GM18861 (cell line): ENCODE results near the gene MRC1.

ENCODE experiments used
- ATAC-seq: cut with Tn5 transposase; IDR thresholded peaks from one replicate; pipeline ENCODE4 v1.9.1; 2021; ENCODE audit not compliant: unreplicated experiment

Gene MRC1

DNA sequence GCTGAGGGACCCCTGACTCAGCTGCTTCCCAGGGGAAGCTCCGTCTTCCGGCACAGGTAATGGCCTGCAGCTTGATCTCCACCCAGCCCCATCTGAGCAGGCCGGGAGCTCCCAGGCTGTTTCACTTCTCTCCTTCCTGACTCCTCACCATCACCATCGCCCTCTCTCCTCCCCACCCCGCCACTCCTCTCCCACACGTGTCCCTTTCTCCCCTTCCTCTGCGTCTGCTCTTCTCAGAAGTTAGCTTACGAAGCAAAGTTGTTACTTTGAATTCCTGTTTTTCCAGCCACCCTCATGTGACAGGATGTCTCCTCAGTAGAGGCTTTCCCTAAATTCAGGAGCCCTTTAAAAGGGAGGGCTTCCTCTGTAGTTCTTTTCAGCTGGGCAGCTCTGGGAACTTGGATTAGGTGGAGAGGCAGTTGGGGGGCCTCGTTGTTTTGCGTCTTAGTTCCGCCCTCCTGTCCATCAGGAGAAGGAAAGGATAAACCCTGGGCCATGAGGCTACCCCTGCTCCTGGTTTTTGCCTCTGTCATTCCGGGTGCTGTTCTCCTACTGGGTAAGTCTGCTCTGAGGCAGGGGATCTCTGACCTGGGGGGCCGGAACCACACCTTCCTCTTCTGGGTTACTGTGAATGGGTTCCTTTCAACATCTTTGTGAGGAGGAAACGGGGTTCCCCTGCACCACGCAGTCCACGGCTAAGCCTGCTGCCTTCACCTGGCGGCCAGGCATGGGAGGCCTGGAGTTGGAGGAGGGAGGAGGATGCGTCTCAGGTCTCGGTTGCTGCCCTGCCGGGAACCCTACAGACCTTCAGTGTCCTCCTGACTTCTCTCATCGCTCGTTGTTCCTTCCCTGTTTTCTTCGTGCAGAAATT, at the start of gene MRC1:
TSS of gene MRC1 (plus strand) at position 378 of the 871 bp plus-strand sequence. CDS start at position 496, 118 bp downstream.
- ATAC-seq: no peak

- no peak for ATAC-seq
Measured at GRCh38 chr10:17764142-17764541, 45.0 kb upstream of the MRC1 start.

DNA sequence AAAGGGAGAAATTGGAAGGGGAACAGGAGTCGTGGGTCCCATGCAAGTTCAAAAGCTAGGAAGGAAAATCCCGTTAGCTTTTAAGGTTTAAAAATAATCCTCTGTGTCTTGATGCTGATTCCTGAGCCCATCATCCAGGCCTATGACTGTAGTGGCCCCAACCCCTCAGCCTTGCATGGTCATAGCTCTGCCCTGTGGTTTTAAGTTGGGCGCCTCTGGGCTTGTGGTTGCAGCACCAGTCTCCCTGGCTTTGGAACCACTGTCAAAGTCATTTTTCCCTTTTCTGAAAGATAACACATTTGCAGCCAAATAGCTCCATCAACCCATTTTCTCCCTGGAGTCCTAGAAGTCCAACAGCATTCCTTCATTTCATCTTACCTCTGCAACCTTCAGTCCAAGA, 43.5 kb upstream of the MRC1 start:
- ATAC-seq: no peak

DNA sequence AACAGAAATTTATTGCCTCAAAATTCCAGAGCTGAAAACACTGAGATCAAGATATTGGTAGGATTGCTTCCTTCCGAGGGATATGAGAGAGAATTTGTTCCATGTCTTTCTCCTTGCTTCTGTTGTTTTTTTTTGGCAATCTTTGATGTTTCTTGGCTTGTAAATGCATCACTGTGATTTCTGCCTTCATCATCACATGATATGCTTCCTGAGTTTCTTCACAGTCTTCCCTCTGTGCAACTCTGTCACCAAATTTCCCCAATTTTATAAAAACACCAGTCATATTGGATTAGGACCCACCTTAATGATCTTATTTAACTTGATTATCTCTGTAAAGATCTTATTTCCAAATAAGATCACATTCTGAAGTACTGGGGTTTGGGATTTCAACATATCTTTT, 42.4 kb upstream of the MRC1 start:
- ATAC-seq: no peak

DNA sequence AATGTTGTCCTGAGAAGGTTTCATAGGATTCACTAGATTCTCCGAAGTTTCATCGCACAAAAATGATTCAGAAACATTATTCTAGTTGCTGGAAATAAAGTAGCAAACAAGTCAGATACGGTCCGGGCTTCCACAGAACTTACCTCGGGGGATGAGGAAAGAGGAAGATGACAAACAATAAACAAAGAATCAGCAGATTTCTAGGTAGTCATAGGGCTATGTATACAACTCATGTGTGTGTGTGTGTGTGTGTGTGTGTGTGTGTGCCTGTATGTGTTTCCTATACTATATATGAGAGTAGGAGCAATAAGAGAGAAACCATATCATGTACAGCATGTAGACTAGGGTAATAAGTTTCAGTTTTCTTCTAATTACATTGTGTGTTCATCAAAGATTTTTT, 40.7 kb upstream of the MRC1 start:
- ATAC-seq: no peak

DNA sequence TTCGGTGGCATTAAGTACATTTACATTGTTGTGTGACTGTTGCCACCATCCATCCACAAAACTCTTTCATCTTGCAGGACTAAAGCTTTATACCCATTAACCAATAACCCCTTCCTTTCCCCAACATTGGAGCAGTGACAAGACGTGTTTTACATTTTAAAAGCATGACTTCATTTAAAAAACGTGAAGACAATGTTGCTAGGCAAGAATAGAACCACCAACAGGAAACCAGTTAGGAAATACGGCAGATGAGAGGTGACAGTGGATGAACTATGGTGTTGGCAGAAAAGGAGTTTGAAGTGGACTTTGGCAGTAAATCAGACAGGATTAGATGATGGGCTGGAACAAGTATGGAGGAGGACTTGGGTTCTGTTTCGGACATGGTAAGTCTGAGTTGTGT, 40.2 kb upstream of the MRC1 start:
- ATAC-seq: no peak

GRCh38 chr10:17771017-17771416, 38.1 kb upstream of the MRC1 start:
- no peak for ATAC-seq

DNA sequence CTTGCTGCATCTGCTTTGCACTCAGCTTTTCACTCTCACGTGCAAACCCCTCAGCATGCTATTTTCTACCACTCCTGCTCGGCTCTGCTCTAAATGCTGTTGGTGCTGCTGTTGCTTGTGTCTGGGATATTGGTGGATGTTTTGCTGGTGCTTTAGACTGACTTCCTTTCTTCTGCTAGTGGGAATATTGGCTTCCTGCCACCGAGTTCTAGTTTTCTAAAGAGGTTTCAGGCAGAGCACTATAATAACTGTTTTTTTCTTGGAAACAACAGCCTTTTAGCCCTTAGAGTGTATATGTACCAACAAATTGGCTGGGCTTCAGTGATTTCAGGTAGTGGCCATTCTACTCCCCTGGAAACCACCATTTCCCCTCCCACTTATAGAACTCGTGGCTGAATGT, 29.4 kb upstream of the MRC1 start:
- no peak for ATAC-seq

- no peak for ATAC-seq
Measured at GRCh38 chr10:17780727-17781126, 28.4 kb upstream of the MRC1 start.

DNA sequence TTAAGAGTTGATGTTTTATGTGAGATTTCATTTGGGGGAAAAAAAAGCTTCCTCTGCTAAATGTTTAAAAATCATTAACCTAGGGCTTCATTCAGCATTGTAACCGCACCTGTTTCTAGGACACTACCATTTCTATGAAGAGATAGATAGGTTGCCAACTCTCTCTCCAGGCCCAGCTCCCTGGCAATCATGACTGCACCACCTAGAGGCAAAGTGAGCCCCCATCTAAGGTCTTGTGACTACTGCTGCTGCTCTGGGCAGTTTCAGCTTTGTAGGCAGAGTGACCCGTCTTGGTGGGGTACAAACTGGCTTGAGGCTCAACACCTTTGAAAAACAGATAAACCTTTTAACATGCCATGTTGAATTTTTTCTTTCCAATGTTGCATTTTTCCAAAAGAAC, 27.3 kb upstream of the MRC1 start:
- ATAC-seq: no peak

GRCh38 chr10:17782921-17783665, 26.1 kb upstream of the MRC1 start:
- no peak for ATAC-seq

DNA sequence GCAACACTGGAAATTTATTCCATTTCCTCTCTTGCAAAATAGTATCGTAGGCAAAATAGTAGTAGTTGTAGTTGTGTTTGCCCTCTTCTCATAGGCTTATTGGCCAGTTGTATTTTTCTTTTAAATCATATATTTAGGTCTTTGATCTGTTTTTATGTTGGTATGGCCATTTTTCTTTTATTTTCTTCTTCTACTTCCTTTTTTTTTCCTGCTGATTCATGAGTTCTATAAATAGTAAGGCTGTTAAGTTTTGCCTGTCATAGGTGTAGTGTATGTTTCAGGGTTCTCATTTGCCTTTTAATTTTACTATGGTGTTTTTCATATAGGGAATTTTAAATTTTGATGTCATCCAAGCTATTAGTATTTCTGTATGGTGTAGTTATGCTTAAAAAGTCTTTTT, 25.4 kb upstream of the MRC1 start:
- ATAC-seq: no peak

DNA sequence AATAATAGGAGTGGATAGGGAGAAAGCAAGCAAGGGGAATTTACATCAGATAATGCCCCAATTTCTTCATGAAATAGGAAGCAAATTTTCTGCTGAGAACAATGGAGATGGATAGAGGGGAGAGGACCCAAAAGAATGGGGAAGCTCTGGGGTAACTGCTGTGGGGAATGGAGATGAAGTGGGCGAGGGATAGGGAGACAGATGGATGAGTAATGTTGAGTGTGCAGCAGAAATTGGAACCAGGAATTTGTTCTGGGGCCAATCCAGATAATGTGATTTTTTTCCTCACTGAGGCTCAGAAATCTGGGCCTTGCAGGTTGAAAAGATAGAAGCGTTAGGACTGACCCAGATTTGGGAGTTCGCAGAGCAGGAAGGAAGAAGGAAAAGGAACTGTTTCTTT, 24.5 kb upstream of the MRC1 start:
- ATAC-seq: no peak

GRCh38 chr10:17785276-17785930, 23.7 kb upstream of the MRC1 start:
- no peak for ATAC-seq

GRCh38 chr10:17787087-17787961, 21.8 kb upstream of the MRC1 start:
- ATAC-seq: no peak

GRCh38 chr10:17788646-17789045, 20.5 kb upstream of the MRC1 start:
- ATAC-seq: no peak

DNA sequence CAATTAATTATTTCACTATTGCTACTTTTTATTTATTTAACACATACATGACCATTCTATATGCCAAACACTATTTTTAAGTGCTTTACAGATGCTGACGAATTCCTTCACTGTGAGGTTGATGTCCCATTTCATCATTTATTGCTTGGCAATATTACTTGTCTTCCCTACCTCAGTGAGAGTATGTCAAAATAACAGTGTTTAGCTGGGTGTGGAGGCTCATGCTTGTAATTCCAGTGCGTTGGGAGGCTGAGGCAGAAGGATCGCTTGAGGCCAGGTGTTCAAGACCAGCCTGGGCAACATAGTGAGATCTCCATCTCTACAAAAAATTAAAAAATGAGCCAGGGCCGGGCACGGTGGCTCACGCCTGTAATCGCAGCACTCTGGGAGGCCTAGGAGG, 19.8 kb upstream of the MRC1 start:
- no peak for ATAC-seq

DNA sequence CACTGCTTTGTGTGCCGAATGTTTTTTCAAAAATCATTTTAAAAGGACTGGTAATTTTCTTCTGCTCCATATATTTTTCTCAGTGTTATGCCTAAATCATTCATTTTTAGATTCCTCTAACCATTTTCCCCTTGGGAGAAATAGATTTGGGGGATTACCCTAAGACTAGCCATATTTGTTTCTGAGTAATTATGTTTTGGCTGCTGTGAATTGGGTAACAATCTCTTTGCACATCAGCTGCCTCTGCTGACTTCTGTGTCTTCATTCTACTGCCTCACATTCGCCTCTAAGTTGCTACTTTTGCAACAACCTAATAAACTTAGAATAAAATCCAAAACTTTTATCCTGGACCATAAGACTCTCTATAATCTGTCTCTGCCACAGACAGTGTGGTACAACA, 18.5 kb upstream of the MRC1 start:
- ATAC-seq: no peak

GRCh38 chr10:17792991-17793390, 16.2 kb upstream of the MRC1 start:
- ATAC-seq: peak; percentile 56

GRCh38 chr10:17793823-17794644, 15.1 kb upstream of the MRC1 start:
- ATAC-seq: no peak
